KMS-11 (cell line): ENCODE measurements around the gene IGFBP6.

Source experiments
- H2AFZ ChIP-seq: fragments of 200-600 bp; sonication (generic); 2 replicates; pipeline ENCODE4 v1.6.1; 2016; ENCODE audit warnings: antibody characterized with exemption, mixed run types, low read depth
- H3K27ac ChIP-seq: fragments of 200-600 bp; sonication (generic); 2 replicates; pipeline ENCODE4 v1.6.1; 2016; ENCODE audit warnings: mild to moderate bottlenecking, mixed run types
- H3K27me3 ChIP-seq: fragments of 200-600 bp; sonication (generic); 2 replicates; pipeline ENCODE4 v1.6.1; 2017; ENCODE audit warnings: mild to moderate bottlenecking, low read depth, mixed run types, moderate library complexity; ENCODE audit not compliant: insufficient read depth
- H3K36me3 ChIP-seq: fragments of 200-600 bp; sonication (generic); 2 replicates; pipeline ENCODE4 v1.6.1; 2017; ENCODE audit warnings: mild to moderate bottlenecking, mixed run types; ENCODE audit not compliant: insufficient read depth
- H3K4me1 ChIP-seq: fragments of 200-600 bp; sonication (generic); 2 replicates; pipeline ENCODE4 v1.6.1; 2016; ENCODE audit warnings: mild to moderate bottlenecking, low read depth, mixed run types; ENCODE audit not compliant: poor library complexity, severe bottlenecking
- H3K4me2 ChIP-seq: fragments of 200-600 bp; sonication (generic); 2 replicates; pipeline ENCODE4 v1.7.0; 2016; ENCODE audit warnings: mild to moderate bottlenecking, mixed run types
- H3K4me3 ChIP-seq: fragments of 200-600 bp; sonication (generic); IDR thresholded peaks from 2 replicates; pipeline ENCODE4 v1.6.1; 2017; ENCODE audit warnings: low read depth, low read length, mixed read lengths; ENCODE audit not compliant: insufficient read depth
- H3K79me2 ChIP-seq: fragments of 200-600 bp; sonication (generic); 2 replicates; pipeline ENCODE4 v1.6.1; 2016; ENCODE audit warnings: low read depth, mixed run types; ENCODE audit not compliant: insufficient read depth
- H3K9ac ChIP-seq: fragments of 200-600 bp; sonication (generic); 2 replicates; pipeline ENCODE4 v1.6.1; 2016; ENCODE audit warnings: mild to moderate bottlenecking, mixed run types
- H4K20me1 ChIP-seq: fragments of 200-600 bp; sonication (generic); 2 replicates; pipeline ENCODE4 v1.6.1; 2016; ENCODE audit warnings: mild to moderate bottlenecking, mixed run types; ENCODE audit not compliant: insufficient read depth
- CTCF ChIP-seq: fragments of 200-600 bp; sonication (generic); conservative IDR thresholded peaks from 2 replicates; pipeline ENCODE4 v1.6.1; 2017; ENCODE audit warnings: low read depth, mild to moderate bottlenecking, antibody characterized with exemption, low read length, moderate library complexity, mixed read lengths

The IGFBP6 gene

GRCh38 chr12:53062977-53063707 lies 34.3 kb upstream of the IGFBP6 start:
- TF ChIP-seq CTCF: no peak
- Histone ChIP-seq H3K27ac (no peak overlapping the region), H3K27me3 (peaks cover 14% of the 10 kb centered on the region; the same call in 1 of the 2 replicates), H2AFZ (no peak overlapping the region), H3K9ac (no peak overlapping the region), H3K4me1 (peaks cover 7% of the 10 kb centered on the region), H3K4me3 (no peak overlapping the region), H3K79me2 (no peaks in the 10 kb centered on the region), H4K20me1 (no peaks in the 10 kb centered on the region), H3K36me3 (no peaks in the 10 kb centered on the region), H3K4me2 (no peak overlapping the region)

GRCh38 chr12:53063708-53064612 lies 33.5 kb upstream of the IGFBP6 start:
- Histone ChIP-seq H3K27ac (no peak overlapping the region), H2AFZ (no peak overlapping the region), H3K4me2 (no peak overlapping the region), H3K27me3 (peaks cover 12% of the 10 kb centered on the region; the same call in 1 of the 2 replicates), H3K4me1 (peaks cover 7% of the 10 kb centered on the region), H3K36me3 (no peaks in the 10 kb centered on the region), H3K9ac (no peak overlapping the region), H4K20me1 (no peaks in the 10 kb centered on the region), H3K4me3 (no peak overlapping the region), H3K79me2 (no peaks in the 10 kb centered on the region)
- no peak for TF ChIP-seq CTCF

GRCh38 chr12:53064613-53065436 lies 32.6 kb upstream of the IGFBP6 start:
- no peak overlapping the region for H2AFZ ChIP-seq
- no peaks in the 10 kb centered on the region for H4K20me1 ChIP-seq
- TF ChIP-seq CTCF: no peak
- no peak overlapping the region for H3K27ac ChIP-seq
- H3K4me1 ChIP-seq: peaks cover 7% of the 10 kb centered on the region
- no peak overlapping the region for H3K4me3 ChIP-seq
- no peak overlapping the region for H3K9ac ChIP-seq
- peaks cover 5% of the 10 kb centered on the region; the same call in 1 of the 2 replicates for H3K27me3 ChIP-seq
- no peaks in the 10 kb centered on the region for H3K79me2 ChIP-seq
- H3K36me3 ChIP-seq: no peaks in the 10 kb centered on the region
- H3K4me2 ChIP-seq: no peak overlapping the region

GRCh38 chr12:53065470-53065869 lies 32.0 kb upstream of the IGFBP6 start:
- Histone ChIP-seq H3K79me2 (no peaks in the 10 kb centered on the region), H4K20me1 (no peaks in the 10 kb centered on the region), H3K9ac (no peak overlapping the region), H3K36me3 (no peaks in the 10 kb centered on the region), H3K27ac (no peak overlapping the region), H3K4me3 (no peak overlapping the region), H2AFZ (no peak overlapping the region), H3K4me1 (peaks cover 7% of the 10 kb centered on the region), H3K27me3 (no peaks in the 10 kb centered on the region; the same call in 1 of the 2 replicates), H3K4me2 (no peak overlapping the region)
- no peak for TF ChIP-seq CTCF
